Vagina (tissue), 2 donors: ENCODE measurements around the gene NCR3LG1.

Source experiments
- POLR2AphosphoS5 ChIP-seq, 2 donors: sonication (generic); formaldehyde crosslinking; IDR thresholded peaks; one replicate each; pipeline ENCODE4 v1.9.0; 2017; ENCODE audit warnings: antibody characterized with exemption in 2 of 2, mild to moderate bottlenecking in 2 of 2, low read depth in 1 of 2; ENCODE audit not compliant: insufficient read depth in 1 of 2
- TF ChIP-seq, protein P1 (sequence below), 3 experiments: fragments of 450-650 bp in 2 of 3; fragments of 200-600 bp in 1 of 3; sonication (generic) in 1 of 3; IDR thresholded peaks; one replicate each; pipeline ENCODE4 v1.5.1; 2017 to 2019; ENCODE audit warnings: antibody characterized with exemption in 3 of 3, mild to moderate bottlenecking in 2 of 3, moderate library complexity in 2 of 3

DNA sequence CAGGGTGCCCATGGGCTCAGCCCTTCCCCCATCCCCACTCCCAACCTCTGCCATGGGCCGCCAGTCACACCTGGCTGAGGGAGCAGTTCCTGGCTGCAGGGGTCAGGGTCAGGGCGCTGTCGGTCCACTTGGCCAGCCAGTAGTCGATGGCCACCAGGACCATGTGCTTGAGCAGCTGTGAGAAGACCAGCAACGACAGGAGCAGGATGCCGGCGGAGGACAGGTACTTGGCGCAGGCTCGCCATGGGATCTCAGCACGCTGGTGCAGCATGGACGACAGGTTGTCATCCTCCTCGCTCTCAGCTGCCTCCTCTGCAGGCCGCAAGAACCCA is 55.2 kb downstream of the NCR3LG1 start:
- TF ChIP-seq, protein P1, sequence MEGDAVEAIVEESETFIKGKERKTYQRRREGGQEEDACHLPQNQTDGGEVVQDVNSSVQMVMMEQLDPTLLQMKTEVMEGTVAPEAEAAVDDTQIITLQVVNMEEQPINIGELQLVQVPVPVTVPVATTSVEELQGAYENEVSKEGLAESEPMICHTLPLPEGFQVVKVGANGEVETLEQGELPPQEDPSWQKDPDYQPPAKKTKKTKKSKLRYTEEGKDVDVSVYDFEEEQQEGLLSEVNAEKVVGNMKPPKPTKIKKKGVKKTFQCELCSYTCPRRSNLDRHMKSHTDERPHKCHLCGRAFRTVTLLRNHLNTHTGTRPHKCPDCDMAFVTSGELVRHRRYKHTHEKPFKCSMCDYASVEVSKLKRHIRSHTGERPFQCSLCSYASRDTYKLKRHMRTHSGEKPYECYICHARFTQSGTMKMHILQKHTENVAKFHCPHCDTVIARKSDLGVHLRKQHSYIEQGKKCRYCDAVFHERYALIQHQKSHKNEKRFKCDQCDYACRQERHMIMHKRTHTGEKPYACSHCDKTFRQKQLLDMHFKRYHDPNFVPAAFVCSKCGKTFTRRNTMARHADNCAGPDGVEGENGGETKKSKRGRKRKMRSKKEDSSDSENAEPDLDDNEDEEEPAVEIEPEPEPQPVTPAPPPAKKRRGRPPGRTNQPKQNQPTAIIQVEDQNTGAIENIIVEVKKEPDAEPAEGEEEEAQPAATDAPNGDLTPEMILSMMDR (IDR thresholded peaks at IDR 0.05): no peak
- no peak for TF ChIP-seq POLR2AphosphoS5 (IDR thresholded peaks at IDR 0.05; ENCODE audit: insufficient read depth in 1 of 2, low read depth in 1 of 2)
